ENCODE results near the gene MERTK.

GRCh38 chr2:111903516-111903915 is 5.1 kb downstream of the MERTK start:
- TF ChIP-seq, protein P1, sequence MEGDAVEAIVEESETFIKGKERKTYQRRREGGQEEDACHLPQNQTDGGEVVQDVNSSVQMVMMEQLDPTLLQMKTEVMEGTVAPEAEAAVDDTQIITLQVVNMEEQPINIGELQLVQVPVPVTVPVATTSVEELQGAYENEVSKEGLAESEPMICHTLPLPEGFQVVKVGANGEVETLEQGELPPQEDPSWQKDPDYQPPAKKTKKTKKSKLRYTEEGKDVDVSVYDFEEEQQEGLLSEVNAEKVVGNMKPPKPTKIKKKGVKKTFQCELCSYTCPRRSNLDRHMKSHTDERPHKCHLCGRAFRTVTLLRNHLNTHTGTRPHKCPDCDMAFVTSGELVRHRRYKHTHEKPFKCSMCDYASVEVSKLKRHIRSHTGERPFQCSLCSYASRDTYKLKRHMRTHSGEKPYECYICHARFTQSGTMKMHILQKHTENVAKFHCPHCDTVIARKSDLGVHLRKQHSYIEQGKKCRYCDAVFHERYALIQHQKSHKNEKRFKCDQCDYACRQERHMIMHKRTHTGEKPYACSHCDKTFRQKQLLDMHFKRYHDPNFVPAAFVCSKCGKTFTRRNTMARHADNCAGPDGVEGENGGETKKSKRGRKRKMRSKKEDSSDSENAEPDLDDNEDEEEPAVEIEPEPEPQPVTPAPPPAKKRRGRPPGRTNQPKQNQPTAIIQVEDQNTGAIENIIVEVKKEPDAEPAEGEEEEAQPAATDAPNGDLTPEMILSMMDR (IDR thresholded peaks at IDR 0.05) = no peak
- TF ChIP-seq EP300 (IDR thresholded peaks at IDR 0.05) (no peak), POLR2A (IDR thresholded peaks at IDR 0.05) (no peak)

All from ovary (tissue), 3 donors.